HG02678 (cell line): ENCODE data around the gene IGFBP3.

Source experiments
- ATAC-seq: cut with Tn5 transposase; IDR thresholded peaks from one replicate; pipeline ENCODE4 v1.9.1; 2021; ENCODE audit warnings: mild to moderate bottlenecking, moderate library complexity; ENCODE audit not compliant: unreplicated experiment

The IGFBP3 gene

GRCh38 chr7:45923818-45924217, 2.7 kb upstream of the IGFBP3 start:
- ATAC-seq = no peak

DNA sequence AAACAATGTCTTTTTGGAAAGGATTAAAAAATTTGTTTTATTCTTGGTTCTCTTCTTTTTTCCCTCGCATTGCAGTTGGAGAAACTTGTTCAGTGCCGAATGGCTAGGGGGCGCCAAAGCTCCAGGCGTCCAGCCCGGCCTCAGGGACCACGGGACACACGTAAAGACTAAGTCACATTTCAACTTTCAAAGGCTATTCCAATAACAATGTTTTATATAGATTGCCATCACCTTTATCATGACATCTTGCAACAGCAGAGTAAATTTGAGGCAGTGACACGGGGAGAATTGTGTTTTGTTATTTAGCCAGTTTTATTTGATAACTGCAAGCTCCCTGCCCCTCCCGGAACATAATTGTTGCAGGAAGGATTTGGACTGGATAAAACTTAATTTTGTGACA, 2.2 kb upstream of the IGFBP3 start:
- peak; percentile 40 for ATAC-seq

DNA sequence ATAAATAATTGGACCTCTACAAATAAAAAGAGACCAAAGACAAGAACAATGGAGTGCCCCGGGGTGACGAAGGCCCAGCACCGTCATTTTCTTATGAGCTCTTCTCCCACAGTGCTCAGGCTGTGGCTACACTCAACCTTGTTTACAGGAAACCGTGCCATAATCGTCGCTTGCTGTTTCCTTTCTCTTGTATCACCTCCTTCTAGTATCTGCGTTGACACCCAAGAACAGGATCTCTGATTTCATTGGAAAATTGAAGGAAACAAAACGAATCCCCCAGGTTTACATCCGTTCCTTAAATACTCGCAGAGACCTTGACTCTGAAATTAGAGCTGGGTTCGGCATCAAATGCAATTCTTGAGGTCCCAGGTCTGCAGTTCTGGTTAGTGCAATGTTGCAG, 1.7 kb upstream of the IGFBP3 start:
- no peak for ATAC-seq

DNA sequence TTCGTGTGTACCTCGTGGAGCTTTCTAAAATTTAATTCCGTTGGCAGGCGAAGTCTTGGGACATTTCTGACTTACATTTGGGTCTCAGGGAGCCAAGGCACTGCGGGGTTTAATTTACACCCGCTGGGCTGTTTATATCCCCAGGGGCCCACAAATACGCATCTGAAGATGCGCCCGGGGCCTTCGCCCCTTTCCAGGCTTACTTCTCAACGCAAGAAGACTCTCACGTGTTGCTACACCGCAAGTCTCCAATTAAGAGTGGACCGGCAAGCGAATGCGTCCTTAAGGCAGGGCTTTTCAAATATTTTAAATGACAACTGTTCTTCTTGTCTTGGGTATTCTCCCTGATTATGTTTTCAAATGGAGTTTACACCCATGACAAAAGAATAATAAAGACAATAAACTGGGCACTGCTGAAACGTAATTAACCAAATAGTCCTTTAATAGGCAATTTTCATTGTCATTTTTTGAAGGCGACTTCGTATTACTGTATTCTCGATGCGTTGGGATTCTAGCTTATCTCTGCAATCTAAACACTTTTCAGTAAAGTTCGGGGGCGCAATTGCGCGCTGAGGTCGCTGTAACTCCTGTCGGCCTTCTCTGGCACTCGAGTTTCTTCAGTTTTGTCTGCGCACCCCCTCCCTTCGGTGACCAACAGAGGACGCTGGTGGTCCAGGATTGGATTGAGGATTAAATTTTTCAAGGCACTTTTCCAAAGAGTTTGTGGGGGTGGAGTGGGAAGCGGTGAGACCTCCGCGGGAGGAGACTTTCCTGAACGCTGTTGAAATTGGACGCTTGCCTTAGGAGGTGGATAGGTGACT, 837 bp upstream of the IGFBP3 start:
- no peak for ATAC-seq

DNA sequence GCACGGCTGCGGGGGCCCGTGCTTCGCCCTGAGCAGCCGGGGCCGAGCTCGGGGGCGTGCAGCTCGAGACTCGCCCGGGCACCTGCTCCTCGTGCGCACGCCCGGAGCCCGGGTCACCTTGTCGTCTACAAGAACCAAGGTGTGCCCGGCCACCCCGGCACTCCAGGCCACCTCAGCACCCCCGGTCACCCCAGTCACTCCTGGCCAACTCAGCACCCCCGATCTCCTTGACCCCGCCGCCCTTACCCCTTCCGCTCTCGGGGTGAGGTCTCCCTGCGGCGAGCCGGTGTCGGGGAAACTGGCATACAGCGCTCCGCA, 268 bp upstream of the IGFBP3 start:
- ATAC-seq = no peak

- no peak for ATAC-seq
Measured at GRCh38 chr7:45919993-45920459, 1.0 kb downstream of the IGFBP3 start.

DNA sequence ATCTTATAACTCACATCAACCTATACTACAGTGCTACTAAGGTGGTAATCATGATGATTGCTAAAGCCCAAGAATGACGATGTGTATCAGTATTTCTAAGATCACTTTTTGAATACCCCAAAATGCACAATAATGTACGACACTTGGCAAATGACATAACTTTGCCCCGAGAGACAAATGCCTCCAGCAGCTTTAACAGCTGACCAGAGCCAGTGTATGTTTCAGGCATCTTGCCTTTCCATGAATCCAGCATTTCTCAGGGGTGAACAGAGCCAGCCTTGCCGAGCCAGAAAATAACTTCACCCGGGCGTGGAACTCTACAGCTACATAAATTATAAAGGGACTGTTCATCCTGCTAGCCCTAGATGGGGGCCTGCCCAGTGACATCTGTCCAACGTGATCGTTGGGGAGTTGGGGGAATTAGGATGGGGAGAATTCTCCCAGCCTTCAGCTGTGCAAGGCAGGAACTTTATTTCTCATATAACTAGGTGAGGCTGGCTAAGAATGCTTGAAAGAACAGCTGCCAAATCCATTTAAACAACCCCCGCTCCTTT, 1.8 kb downstream of the IGFBP3 start:
- no peak for ATAC-seq

GRCh38 chr7:45918556-45918955, 2.5 kb downstream of the IGFBP3 start:
- ATAC-seq = no peak

GRCh38 chr7:45917658-45918057, 3.4 kb downstream of the IGFBP3 start:
- peak; percentile 79 for ATAC-seq

- ATAC-seq = no peak
Measured at GRCh38 chr7:45917064-45917463, 4.0 kb downstream of the IGFBP3 start.

DNA sequence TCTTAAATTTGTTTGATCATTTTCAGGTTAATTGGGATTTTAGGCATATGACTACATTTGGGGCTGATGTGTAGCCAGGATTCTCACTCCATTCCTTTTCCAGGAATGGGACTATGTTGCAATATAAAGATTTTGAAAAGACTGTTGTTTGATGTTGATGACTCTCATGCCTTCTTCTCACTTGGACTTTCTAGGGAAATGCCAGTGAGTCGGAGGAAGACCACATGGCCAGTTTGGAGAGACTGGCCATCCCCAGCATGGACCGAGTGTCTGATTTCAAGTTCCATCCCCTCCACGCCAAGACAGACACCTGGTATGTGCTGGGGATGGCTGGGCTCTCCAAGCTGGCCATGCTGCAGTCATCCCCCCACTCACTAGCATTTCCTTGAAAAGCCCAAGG, 5.5 kb downstream of the IGFBP3 start:
- ATAC-seq = no peak

- no peak for ATAC-seq
Measured at GRCh38 chr7:45914911-45915310, 6.2 kb downstream of the IGFBP3 start.

- no peak for ATAC-seq
Measured at GRCh38 chr7:45912972-45913371, 8.1 kb downstream of the IGFBP3 start.

GRCh38 chr7:45911311-45911710, 9.8 kb downstream of the IGFBP3 start:
- no peak for ATAC-seq

GRCh38 chr7:45910855-45911254, 10.2 kb downstream of the IGFBP3 start:
- ATAC-seq = no peak

- no peak for ATAC-seq
Measured at GRCh38 chr7:45909561-45909960, 11.5 kb downstream of the IGFBP3 start.

DNA sequence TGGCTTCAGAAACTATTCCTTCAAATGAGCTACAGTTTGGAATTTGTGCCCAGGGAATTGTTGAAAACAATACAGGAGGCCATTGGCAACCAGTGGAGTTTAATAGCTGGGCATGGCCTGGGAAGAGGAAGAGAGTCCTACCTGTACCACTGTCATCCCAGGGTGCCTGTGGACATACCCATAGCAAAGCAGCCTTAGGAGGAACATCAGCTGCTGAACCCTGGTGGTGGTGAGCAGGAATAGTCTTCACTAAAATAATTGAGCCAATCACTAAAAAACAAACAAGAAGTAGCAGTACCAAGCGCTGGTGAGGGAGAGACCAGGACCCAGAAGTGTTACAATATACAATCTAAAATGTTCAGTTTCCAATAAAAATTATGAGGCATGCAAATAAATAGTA, 18.3 kb downstream of the IGFBP3 start:
- ATAC-seq = no peak

DNA sequence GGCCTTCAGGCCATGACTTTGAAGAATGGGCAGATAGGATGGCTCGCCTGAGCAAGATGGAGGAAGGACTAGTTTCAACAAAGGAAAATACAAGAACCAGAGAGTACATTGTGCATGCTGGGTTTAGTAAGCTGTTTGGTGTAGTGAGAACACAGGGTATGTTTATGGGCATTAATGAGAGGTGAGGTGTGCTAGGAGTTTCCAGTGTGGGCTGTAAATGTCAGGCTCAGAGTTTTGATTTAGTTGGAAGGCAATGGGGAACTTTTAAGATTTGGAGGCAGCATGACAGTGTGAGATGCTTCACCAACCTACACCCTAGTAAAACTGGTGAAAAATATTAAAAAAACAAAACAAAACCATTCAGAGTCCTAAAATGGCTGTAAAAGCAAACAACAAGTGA, 19.5 kb downstream of the IGFBP3 start:
- no peak for ATAC-seq

DNA sequence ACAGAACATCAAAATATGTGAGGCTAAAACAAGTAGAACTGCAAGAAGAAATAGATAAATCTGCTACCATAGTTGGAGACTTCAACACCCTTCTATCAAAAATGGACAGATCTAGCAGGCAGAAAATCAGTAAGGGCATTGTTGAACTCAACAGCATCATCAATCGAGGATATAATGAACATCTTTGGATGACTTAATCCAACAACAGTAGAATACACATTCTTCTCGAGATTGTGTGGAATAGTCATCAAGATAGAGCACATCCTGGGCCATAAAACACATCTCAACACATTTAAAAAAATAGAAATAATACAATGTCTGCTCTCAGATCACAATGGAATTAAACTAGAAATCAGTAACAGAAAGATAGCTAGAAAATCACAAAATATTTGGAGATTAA, 22.9 kb downstream of the IGFBP3 start:
- ATAC-seq = no peak

- ATAC-seq = no peak
Measured at GRCh38 chr7:45897042-45897690, 23.9 kb downstream of the IGFBP3 start.

GRCh38 chr7:45894665-45895062, 26.4 kb downstream of the IGFBP3 start:
- no peak for ATAC-seq

- no peak for ATAC-seq
Measured at GRCh38 chr7:45893996-45894664, 26.9 kb downstream of the IGFBP3 start.
